Upper lobe of left lung (tissue), 6 donors: ENCODE measurements around the gene CDCA8. TPM values are rescaled to one million over a fixed set of nuclear protein-coding genes. Genes with fewer than 3 reads are reported as not detected.
"Not testable (repeated sequence)": the region's sequence is repeated elsewhere in the genome, so short reads cannot be mapped to it uniquely, and the experiment has no call there.

ENCODE experiments used
- ATAC-seq, 2 donors: fragments of 200-7000 bp; cut with Tn5 transposase; one replicate each; pipeline ENCODE4 v1.9.1; 2022; ENCODE audit warnings: mild to moderate bottlenecking in 2 of 2, moderate library complexity in 2 of 2; ENCODE audit not compliant: low FRiP score in 2 of 2
- DNase-seq, 2 donors: peaks; one replicate each; pipeline ENCODE4 v3.0.0-alpha.2; 2019 to 2020
- H3K27ac ChIP-seq, 4 donors: fragments of 200-600 bp; sonication (generic); one replicate each; pipeline ENCODE4 v1.5.1; 2016 to 2019
- H3K27me3 ChIP-seq, 4 donors: fragments of 200-600 bp; sonication (generic); one replicate each; pipeline ENCODE4 v1.5.1; 2017 to 2019
- H3K36me3 ChIP-seq, 4 donors: fragments of 200-600 bp; sonication (generic); one replicate each; pipeline ENCODE4 v1.5.1; 2016 to 2019
- H3K4me1 ChIP-seq, 4 donors: fragments of 200-600 bp; sonication (generic); one replicate each; pipeline ENCODE4 v1.5.1; 2018 to 2019
- H3K4me3 ChIP-seq, 4 donors: fragments of 200-600 bp; sonication (generic); one replicate each; pipeline ENCODE4 v1.5.1; 2017 to 2019; ENCODE audit warnings: mild to moderate bottlenecking in 2 of 4, moderate library complexity in 1 of 4
- H3K9me3 ChIP-seq, 4 donors: fragments of 200-600 bp; sonication (generic); one replicate each; pipeline ENCODE4 v1.5.1; 2018 to 2019
- CTCF ChIP-seq, 6 experiments: fragments of 450-650 bp in 4 of 6; fragments of 200-600 bp in 2 of 6; sonication (generic) in 2 of 6; IDR thresholded peaks; one replicate each; pipeline ENCODE4 v1.5.1; 2016 to 2019; ENCODE audit warnings: antibody characterized with exemption in 6 of 6
- EP300 ChIP-seq, 4 donors: sonication (generic); formaldehyde crosslinking; IDR thresholded peaks; one replicate each; pipeline ENCODE4 v1.5.1; 2017; ENCODE audit warnings: antibody characterized with exemption in 4 of 4, control low read depth in 2 of 4
- POLR2A ChIP-seq, 4 donors: fragments of 450-650 bp; IDR thresholded peaks; one replicate each; pipeline ENCODE4 v1.5.1; 2016 to 2017; ENCODE audit warnings: antibody characterized with exemption in 4 of 4, mild to moderate bottlenecking in 2 of 4
- POLR2AphosphoS5 ChIP-seq, 2 donors: sonication (generic); formaldehyde crosslinking; IDR thresholded peaks; one replicate each; pipeline ENCODE4 v1.5.1; 2017; ENCODE audit warnings: antibody characterized with exemption in 2 of 2
- WGBS, 2 donors: methylation state at CpG; one replicate each; pipeline ENCODE4 v1.1.5; 2017 to 2018; 5-methylcytosine and 5-hydroxymethylcytosine counted together
- total RNA-seq, 6 donors: library from RNA; depleted of rRNA in 4 of 6; stranded (reverse); fragments of >200 nt in 4 of 6; gene quantifications; one replicate each; pipeline versions ENCODE4 v1.1.0 to v1.2.1, GENCODE V29; 2016 to 2021
- donor health status: DM: no; HTN: no; CAD: no; lungs with moderate emphysema.
- donor health status: DM: no; HTN: yes; CAD: no; lungs with severe emphysema.

Gene CDCA8
- total RNA-seq, 6 donors from 2014 or later, result 0.89 to 2.0 (median 1.5) TPM; not detected in 1

- Histone ChIP-seq H3K27ac (no peak overlapping the region), H3K36me3 (no peaks in the 10 kb centered on the region), H3K9me3 (no peaks in the 10 kb centered on the region), H3K4me3 (peak overlapping the region in 1 of 4 donors; percentile 6), H3K4me1 (no peaks in the 10 kb centered on the region), H3K27me3 (peaks cover 0 to 8% (median 0%) of the 10 kb centered on the region in 4 donors)
- no peak for TF ChIP-seq EP300 (IDR thresholded peaks at IDR 0.05)
- no peak for TF ChIP-seq CTCF (IDR thresholded peaks at IDR 0.05)
- TF ChIP-seq POLR2A (IDR thresholded peaks at IDR 0.05), result no peak
- no peak for TF ChIP-seq POLR2AphosphoS5 (IDR thresholded peaks at IDR 0.05)
- WGBS, 2 donors, result 20 to 22% methylated on average over 24 to 32 of the region's 32 CpGs
- DNase-seq (peak in 1 of 2 donors; percentile 62), ATAC-seq (no peak)
These were observed 42.6 kb downstream of the CDCA8 start for GRCh38 chr1:37734629-37735591.

- 77 to 80% methylated on average over 7 of the region's 7 CpGs for WGBS, 2 donors
- H3K27ac ChIP-seq, H3K4me3 ChIP-seq, DNase-seq, H3K27me3 ChIP-seq, H3K4me1 ChIP-seq, H3K36me3 ChIP-seq, ATAC-seq, H3K9me3 ChIP-seq: not testable (repeated sequence)
These were observed 45.7 kb downstream of the CDCA8 start for GRCh38 chr1:37737975-37738374.

GRCh38 chr1:37738619-37739018 is 46.3 kb downstream of the CDCA8 start:
- not testable (repeated sequence) for H3K36me3 ChIP-seq, DNase-seq, ATAC-seq, H3K4me1 ChIP-seq, H3K27me3 ChIP-seq, H3K9me3 ChIP-seq, H3K4me3 ChIP-seq, H3K27ac ChIP-seq
- 87 to 95% methylated on average over 4 of the region's 4 CpGs for WGBS, 2 donors

GRCh38 chr1:37739222-37739621 is 46.9 kb downstream of the CDCA8 start:
- Histone ChIP-seq H3K4me1 (no peaks in the 10 kb centered on the region), H3K36me3 (no peaks in the 10 kb centered on the region), H3K27me3 (peaks cover 0 to 8% (median 0%) of the 10 kb centered on the region in 4 donors), H3K27ac (no peak overlapping the region), H3K4me3 (no peak overlapping the region), H3K9me3 (no peaks in the 10 kb centered on the region)
- WGBS, 2 donors, result 75 to 83% methylated on average over 2 of the region's 2 CpGs
- DNase-seq (no peak), ATAC-seq (peak in 1 of 2 donors; percentile 62)
- TF ChIP-seq EP300 (IDR thresholded peaks at IDR 0.05) (no peak), POLR2AphosphoS5 (IDR thresholded peaks at IDR 0.05) (no peak), CTCF (IDR thresholded peaks at IDR 0.05) (no peak), POLR2A (IDR thresholded peaks at IDR 0.05) (no peak)

GRCh38 chr1:37741130-37741529 is 48.8 kb downstream of the CDCA8 start:
- no peak overlapping the region for H3K27ac ChIP-seq
- no peaks in the 10 kb centered on the region for H3K36me3 ChIP-seq
- TF ChIP-seq CTCF (IDR thresholded peaks at IDR 0.05) (no peak), POLR2AphosphoS5 (IDR thresholded peaks at IDR 0.05) (no peak), POLR2A (IDR thresholded peaks at IDR 0.05) (no peak), EP300 (IDR thresholded peaks at IDR 0.05) (no peak)
- H3K9me3 ChIP-seq, result no peaks in the 10 kb centered on the region
- H3K4me3 ChIP-seq, result no peak overlapping the region
- no peak for DNase-seq
- WGBS, 2 donors, result 74 to 82% methylated on average over 9 of the region's 9 CpGs
- no peaks in the 10 kb centered on the region for H3K4me1 ChIP-seq
- no peaks in the 10 kb centered on the region for H3K27me3 ChIP-seq
- ATAC-seq, result no peak

DNA sequence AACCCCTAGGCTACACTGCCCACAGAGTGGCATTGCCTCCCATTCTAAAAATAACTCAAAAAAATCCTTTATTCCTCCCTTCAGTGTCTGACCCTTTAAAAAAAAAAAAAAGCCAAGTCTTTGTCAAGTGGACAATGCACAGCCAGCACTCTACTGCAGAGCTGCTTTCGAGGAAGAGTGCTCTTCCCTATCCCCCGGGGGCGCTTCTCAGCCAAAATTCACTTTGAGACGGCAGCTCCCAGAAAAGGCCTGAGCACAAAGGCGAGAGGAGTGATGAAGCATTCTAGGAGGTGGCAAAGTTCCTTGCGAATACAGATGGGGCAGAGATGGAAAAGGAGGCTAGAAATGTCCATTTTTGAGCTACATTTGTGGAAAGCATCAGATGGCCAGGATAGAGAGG is 49.3 kb downstream of the CDCA8 start:
- H3K36me3 ChIP-seq, result no peaks in the 10 kb centered on the region
- no peak for ATAC-seq

More for the DNA sequence above, 49.3 kb downstream of the CDCA8 start:
- H3K9me3 ChIP-seq, result no peaks in the 10 kb centered on the region
- no peaks in the 10 kb centered on the region for H3K4me1 ChIP-seq
- 47 to 54% methylated on average over 6 of the region's 6 CpGs for WGBS, 2 donors
- no peak overlapping the region for H3K4me3 ChIP-seq
- H3K27me3 ChIP-seq, result no peaks in the 10 kb centered on the region
- TF ChIP-seq POLR2A (IDR thresholded peaks at IDR 0.05) (no peak), POLR2AphosphoS5 (IDR thresholded peaks at IDR 0.05) (no peak), EP300 (IDR thresholded peaks at IDR 0.05) (no peak), CTCF (IDR thresholded peaks at IDR 0.05) (no peak)
- DNase-seq, result no peak
- no peak overlapping the region for H3K27ac ChIP-seq
